OCI-M2 (cell line): ENCODE measurements around the gene PPP5C.
"Not testable (repeated sequence)": the region's sequence is repeated elsewhere in the genome, so short reads cannot be mapped to it uniquely, and the experiment has no call there.

Experiments used
- DNase-seq: peaks from one replicate; lab custom pipeline; 2025; ENCODE audit not compliant: unreplicated experiment; lab: John Stamatoyannopoulos, UW

Gene PPP5C

DNA sequence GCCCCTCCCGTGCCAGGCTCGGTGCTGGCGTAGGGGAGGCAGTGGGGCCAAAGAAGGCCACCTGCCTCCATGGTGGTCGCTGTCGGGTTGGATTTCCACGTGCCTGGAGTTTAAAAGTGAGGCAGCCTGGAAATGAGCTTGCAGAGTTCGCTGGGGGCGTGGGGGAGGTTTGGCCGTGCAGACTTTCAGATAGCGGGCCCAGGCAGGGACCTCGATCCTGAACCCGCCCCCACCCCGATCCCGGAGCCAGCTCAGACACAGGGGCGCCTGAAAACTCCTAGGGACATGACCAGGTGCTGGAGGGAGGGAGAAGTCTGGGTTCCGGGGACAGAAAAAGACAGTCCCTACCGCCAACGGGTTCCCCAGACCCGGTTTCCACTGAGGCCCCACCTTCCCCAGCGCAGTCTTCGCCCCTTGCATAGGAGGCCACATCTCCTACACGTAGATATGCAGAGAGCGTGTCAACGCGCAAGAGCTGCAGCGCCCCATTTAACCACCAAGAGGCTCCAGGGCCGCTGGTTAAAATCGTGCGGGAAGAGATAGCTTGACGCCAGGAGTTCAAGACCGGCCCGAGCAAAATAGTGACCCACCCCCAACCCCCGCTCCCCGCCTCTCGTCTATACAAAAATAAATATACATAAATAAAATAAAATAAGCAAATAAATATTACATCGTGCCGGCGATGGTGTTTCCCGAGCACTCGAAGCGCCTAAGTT is 58.0 kb downstream of the PPP5C start:
- no peak for DNase-seq

DNA sequence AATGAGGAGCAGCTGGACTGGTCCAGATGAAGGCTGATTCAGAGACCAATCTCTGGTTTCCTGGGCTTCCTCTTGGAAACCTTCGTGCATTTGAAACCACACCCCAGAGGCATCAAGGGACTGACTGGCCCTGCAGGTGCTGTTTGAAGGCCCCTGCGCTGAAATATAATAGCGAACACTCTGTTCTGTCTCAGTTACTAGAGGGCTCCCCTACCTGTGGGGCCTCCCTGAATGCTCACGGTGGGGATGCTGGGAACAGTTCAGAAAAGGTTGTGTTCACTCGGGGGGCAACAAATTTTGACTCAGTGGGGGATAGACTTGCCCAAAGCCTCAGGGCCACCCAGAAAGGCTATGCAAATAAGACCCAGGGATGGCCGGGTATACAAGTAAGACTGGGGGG is 60.1 kb downstream of the PPP5C start:
- no peak for DNase-seq

DNA sequence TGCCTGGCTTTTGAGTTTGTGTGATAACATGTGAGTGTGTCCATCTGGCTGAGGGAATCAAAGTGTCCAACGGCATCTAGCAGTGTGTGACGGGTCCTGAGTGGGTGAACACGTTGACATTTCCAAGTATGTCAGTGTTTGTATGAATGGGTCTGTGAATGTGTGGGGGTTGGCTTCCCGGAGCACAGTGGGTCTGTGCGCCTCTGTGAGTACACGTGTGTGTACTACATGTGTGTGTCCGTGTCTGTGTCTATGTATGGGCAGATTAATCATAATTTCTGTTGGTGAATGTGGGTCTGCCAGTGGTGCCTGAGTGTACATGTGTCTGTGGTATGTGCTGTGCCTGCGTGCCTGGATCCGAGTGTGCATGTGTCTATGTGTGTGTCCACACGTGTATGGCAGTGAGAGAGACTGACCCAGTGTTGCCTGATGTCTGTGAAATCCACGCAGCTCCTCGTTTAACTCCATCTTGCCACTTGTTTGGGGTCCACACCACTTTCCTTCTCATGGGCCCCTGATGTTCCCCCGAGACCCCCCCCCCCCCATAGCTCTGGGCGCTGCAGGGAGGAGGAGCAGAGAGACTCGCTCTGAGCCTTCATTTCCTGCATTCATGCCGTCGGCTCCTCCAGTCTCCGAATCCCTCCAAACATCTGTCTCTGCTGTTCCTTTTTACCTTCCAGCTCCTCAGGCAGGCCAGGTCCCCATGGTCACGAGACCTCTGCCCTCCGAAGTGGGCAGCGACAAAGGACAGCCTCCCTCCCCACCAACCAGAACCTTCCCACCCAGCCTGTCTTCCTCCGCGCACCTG is 61.2 kb downstream of the PPP5C start:
- no peak for DNase-seq

DNA sequence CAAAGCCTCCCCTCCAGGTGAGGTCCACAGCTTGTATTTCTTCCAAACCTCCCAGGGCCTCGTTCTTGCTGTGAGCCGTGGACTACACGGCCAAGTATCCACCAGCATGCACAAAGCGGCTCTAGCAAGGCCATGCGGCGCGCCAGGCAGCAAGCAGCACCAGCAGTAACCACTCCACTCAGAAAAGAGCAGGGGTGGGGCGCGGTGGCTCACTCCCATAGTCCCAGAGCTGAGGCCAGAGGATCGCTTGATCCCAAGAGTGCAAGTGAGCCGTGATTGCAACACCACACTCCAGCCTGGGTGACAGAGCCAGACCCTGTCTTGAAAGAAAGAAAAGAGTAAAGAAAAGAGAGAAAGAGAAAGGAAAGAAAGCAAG is 61.8 kb downstream of the PPP5C start:
- DNase-seq, result no peak

DNA sequence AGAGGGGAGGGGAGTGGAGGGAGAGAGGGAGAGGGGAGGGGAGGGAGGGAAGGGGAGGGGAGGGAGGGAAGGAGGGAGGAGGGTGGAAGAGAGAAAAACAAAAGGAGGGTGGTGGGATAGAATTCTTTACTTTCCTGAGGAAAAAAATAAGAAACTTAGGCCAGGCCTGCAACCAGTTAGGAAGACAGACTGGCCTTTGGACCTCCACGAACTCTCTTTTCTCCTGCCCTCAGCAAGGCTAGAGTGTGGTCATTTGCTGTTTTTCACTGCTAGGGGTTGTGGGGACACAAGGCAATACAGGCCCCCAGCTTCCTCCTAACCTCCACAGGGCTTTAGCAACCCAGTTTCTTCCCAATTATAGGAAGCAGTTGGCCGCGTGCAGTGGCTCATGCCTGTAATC is 62.3 kb downstream of the PPP5C start:
- DNase-seq, result no peak

DNA sequence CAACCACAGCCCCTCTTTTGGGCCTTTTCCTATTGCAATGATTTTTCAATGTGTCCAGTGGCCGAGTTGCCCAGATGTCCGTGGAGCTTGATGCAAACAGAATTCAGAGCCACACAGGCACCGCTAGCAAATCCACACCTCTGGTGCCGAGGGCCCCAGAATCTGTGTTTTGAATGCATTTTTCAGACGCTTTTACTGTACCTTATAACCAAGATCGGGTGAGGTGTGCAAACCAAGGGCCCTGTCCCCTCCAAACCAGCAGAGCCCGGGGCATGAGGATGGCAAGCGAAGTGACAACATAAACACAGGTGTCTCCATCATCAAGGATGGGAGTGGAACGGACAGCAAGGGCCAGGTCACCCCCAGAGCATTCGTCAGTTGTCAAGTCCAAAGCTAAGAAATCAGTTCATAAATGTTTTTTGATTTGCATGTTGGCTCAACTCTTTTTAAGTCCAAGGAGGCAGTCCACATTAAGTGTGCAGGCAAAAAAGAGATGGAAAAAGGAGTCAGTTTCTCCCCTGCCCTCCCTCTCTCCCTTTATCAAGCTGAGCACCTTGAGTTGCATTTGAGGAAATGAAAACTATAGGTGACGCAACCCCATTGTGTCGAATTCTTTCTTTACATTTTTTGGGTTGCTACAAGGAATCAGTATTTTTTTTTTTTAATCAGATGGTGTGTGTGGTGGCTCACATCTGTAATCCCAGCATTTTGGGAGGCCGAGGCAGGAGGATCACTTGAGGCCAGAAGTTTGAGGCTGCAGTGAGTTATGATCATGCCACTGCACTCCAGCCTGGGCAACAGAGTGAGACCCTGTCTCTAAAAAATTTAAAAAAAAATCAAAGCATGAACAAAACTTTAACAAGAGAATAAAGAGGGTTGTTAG is 63.6 kb downstream of the PPP5C start:
- DNase-seq, result no peak

DNA sequence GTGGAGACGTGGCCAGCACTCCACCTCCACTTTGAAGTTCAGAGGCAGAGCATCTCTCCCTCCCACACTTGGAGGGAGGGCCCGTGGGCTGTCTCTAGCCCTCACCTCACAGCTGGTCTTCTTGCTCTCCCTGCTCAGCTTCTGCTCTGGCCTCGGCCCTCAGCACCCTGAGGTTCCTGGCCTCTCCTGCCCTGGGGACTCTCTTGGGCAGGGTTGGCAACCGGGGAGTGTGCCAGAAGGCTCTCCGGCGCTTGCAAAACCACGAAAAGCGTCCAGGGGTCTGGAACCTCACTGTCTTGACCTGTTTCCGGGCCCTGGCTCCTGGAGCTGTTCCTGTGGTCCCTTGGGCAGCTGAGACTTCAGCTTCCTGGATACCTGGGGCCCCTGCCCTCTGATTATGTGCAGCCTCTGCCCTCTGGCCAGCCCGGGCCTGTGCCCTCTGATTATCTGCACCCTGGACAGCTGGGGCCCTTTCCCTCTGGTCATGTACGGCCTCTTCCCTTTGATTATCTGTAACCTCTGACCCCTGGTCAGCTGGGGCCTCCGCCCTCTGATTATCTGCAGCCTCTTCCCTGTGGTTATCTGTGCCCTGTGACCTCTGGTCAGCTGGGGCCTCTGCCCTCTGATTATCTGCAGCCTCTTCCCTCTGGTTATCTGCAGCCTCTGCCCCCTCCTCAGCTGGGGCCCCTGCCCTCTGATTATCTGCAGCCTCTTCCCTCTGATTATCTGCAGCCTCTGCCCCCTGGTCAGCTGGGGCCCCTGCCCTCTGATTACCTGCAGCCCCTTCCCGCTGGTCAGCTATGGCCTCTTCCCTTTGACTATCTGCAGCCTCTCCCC is 64.4 kb downstream of the PPP5C start:
- DNase-seq, result no peak

DNA sequence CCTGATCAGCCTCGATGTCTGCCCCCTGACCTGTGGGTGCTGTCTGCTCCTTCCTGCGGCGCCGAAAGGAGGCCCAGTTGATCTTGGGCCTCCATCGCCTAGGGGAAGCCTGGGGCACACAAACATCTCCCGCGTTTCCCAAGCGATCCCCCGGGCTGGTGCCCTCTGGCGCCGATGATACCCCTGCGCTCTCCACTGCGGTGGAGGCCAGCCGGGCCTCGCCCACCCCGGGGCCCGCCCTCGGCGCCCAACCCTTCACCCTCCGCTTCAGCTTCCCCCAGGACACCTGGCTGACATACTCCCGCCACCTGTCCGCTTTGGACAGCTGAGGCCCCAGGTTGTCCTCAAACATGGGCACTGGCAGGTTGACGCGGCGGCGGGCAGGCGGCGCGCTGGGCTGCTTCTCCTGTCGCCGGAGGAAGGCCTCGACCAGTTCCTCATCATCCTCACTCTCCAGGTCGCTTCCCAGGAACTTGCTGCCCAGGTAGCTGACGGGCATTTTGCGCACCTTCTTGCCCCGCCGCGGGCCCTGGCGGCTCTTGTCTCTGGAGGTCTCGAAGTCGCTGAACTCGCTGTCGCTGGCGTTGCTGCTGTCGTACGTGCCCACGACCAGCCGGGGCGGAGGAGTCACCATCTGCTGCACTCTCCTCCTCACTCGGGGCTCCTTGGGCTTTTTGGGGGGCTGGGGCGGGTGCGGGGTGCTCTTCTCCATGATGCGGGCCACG is 65.2 kb downstream of the PPP5C start:
- DNase-seq, result no peak

DNA sequence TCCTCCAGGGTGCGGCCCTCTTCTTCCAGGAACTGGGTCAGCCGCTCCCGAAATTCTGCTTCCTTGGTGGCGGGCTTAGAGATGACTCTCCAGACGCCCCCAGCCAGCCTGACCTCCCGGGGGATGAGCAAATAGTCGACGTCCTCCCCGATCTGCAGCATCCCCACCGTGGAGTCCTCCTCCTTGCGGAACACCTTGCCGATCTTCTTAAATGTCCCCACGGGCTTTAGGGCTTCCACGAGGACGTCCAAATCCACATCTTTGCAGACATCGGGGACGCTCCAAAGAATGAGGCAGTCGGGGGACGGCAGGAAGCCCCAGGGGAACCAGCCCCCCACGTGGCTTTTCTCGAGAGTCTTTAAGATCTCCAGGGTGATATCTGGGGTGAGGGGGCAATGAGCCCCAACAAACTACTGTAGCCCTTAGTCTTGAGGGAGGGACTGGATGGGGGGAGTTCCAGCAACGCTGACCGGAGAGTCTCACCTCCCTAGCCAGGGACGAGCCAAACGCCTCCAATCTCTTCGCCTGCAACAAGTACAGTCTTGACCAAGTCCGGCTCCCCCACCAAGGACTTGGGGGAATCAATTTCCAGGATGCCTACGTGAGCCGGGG is 65.9 kb downstream of the PPP5C start:
- DNase-seq, result peak; percentile 20

DNA sequence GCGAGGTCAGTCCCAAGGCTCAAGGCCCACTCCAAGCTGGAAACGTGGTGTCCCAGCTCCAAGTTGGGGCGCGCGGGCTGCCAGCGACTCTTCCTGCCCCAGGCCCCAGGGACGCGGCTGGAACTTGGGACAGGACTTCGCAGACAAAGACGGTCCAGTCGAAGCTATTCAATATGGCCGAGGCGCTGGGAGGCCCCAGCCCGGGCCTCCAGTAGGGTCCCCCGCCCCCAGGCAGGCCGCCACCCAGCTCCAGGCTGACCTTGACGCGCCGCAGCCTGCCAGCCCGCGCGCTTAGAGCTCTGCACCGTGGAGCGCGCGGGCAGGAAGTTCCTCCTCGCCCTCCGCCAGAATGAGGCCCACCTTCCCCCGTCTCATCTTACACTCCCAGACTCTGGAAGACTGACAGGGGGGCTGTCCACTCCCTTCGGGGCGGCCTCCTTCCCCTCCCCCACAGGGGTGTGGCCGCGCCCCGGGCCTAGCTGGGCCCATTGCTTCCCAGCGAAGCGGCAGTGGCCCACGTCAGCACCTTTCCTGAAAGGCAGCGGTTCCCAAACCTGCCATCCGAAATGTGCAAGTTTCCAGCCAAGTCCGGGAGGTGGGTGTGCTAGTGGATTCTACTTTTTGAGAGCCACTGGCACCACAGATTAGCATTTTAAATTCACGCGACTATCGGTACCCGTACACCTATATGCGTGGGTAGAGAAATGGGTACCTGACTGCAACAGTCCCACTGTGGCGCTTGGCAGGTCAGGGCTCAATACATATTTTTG is 66.6 kb downstream of the PPP5C start, which contains the start of gene CCDC8:
TSS of gene CCDC8 (minus strand) at position 303 of the 770 bp plus-strand sequence. CDS start 754 bp downstream, outside the sequence.
- DNase-seq, result peak; percentile 95

DNA sequence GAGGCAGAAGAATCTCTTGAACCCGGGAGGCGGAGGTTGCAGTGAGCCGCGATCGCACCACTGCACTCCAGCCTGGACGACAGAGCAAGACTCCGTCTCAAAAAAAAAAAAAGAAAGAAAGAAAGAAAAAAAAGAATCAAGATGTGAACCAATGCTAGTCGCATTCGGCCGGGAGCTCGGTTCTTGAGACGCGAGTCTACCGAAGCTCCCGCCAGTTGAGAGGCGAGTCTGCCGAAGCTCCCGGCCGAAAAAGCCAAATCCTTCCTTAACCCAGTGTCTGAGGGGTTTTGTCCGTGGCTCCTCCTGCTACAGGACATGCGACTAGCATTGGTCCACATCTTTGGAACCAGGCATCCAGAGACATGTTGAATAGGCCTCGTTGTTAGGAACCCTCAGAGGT is 68.0 kb downstream of the PPP5C start:
- DNase-seq, result not testable (repeated sequence)

DNA sequence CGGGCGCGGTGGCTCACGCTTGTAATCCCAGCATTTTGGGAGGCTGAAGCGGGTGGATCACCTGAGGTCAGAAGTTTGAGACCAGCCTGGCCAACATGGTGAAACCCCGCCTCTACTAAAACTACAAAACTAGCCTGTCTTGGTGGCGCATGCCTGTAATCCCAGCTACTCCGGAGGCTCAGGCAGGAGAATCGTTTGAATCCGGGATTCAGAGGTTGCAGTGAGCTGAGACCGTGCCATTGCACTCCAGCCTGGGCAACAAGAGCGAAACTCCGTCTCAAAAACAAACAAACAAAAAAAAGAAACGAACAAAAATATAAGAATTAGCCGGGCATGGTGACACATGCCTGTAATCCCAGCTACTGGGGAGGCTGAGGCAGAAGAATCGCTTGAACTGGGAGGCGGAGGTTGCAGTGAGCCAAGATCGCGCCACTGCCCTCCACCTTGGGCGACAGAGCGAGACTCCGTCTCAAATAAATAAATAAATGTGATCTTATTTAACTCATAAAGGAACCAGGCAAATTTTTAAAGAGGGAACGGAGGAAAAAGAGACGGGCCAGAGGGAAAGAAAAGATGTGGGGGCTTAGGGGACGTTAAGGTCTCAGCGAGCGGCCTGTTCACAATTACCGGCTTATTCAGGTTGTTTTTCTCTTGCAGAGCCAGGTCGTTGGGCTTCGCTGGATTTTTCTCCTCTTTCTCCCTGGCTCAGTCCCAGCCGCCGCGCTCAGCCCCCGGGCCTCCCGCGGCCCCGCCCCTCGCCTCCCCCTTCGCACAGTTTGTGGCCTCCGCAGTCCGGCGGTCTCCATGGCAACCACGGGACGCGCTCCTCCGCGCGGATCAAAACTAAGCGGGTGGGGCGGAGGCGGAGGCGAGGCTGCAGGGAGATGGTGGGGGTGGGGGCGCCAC is 69.2 kb downstream of the PPP5C start:
- peak; percentile 35 for DNase-seq

DNA sequence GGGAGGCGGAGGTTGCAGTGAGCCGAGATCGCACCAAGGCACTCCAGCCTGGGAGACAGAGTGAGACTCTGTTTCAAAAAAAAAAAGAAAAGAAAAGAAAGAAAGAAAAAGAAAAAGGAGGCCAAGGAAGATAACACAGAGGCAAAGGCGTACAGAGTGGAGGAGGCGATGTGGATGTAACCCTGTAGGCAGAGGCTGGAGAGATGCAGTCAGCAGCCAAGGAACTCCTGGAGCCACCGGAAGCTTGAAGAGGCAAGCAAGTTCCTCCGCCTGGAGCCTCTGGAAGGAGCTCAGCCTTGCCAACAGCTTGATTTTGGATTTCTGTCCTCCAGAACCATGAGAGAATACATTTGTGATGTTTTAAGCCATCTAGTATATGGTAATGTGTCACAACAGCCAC is 73.2 kb downstream of the PPP5C start:
- DNase-seq, result no peak

DNA sequence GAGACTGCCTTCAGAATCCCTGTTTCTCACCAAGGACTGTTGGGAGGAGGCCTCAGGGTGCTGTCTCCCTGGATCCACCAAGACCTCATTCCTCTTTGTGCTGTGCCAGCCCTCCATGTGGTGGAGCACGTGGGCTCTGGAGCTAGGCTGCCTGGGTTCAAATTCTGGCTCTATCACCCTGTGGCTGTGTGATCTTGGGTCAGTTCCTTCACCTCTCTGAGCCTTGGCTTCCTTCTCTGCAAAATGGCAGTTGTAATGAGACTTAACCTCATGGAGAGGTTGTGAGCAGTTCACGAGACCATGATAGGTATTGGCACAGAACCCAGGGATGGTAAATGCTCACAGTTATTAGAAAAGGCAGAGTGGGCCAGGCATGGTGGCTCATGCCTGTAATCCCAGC is 75.5 kb downstream of the PPP5C start:
- DNase-seq, result no peak

DNA sequence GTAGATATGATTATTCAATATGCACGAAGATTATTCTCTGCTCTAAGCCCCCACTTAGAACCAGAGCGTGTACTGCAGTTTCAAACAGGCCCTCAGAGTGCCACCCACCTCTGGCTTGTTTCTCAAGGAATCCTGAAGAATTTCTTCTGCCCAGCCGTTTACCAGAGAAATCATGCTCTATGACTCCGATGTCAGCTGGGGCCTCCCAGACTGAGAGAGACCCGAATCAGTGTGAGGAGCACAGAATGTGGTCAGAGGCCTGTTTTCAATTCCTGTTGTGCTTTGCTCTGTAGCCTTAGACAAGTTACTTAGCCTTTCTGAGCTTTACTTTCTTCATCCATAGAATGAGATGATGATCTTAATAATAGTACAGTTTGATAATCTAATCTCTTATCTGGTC is 76.3 kb downstream of the PPP5C start:
- no peak for DNase-seq

DNA sequence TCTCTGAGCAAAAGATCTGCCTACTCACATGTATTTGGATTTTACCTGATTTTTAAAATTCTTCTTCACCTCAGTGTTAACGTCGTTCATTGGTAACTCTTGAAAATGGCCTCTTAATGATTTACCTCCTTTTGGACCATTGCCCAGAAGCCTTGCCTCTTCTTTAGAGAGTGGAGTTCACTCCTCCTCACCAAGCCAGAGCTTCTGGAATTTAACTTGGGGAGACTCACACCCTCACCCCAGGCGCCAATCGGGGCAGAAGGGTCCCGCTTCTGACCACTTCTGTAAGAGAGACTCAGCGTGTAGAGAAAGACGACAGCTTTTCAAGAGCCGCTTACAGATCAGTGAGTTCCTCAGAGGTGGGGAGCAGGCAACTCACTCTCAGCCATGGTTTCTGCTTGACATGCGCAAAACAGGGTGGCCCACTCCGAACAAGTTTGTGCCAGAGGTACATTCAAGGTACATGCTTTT is 79.2 kb downstream of the PPP5C start:
- DNase-seq, result no peak

DNA sequence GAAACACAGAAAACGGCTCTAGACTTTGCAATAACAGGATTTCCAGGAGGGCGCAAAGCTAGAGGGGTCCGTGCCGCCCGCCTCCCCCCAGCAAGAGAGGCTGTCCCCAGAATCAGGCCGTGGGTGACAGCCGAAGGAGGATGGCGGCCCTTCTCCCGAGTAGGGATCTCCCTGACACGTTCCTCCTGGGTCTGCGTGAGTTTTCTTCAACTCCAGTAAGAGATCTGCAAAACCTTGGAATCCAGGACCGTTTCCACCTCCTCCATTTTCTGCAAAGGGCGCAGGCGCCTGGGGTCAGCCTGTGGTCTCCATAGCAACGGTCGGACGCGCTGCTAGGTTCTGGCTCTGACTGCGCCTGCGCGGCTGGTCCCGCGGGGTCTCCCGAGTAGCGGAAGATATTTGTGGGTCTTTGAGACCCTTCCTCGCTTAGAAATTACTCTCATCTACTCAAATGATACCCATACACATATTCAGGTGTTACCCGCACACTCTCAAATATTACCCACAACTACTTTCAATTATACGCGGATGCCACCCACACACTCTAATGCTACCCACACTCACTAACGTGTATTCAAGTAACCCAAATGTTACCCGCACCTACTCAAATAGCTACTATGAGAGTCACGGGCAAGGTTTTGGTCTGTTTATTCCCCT is 79.7 kb downstream of the PPP5C start:
- peak; percentile 82 for DNase-seq
